ENCODE data around the gene AP3D1.

The AP3D1 gene

GRCh38 chr19:2191456-2192310 lies 40.3 kb upstream of the AP3D1 start:
- TF ChIP-seq MYC (IDR thresholded peaks at IDR 0.05; ENCODE audit: low read depth, low read length), result no peak
- no peak for TF ChIP-seq POLR2A (IDR thresholded peaks at IDR 0.05; ENCODE audit: extremely low read depth, insufficient read length)
- no peak for TF ChIP-seq CTCF (IDR thresholded peaks at IDR 0.05; ENCODE audit: low read depth, low read length)
- TF ChIP-seq MAX (IDR thresholded peaks at IDR 0.05; ENCODE audit: low read depth, low read length), result no peak
- no peak for DNase-seq (ENCODE audit: low read depth)
- H3K4me3 ChIP-seq (ENCODE audit: low read depth, low read length), result no peak overlapping the region

GRCh38 chr19:2190848-2191455 lies 39.6 kb upstream of the AP3D1 start:
- H3K4me3 ChIP-seq (ENCODE audit: low read depth, low read length), result no peak overlapping the region
- TF ChIP-seq MYC (IDR thresholded peaks at IDR 0.05; ENCODE audit: low read depth, low read length), result no peak
- TF ChIP-seq CTCF (IDR thresholded peaks at IDR 0.05; ENCODE audit: low read depth, low read length), result no peak
- TF ChIP-seq POLR2A (IDR thresholded peaks at IDR 0.05; ENCODE audit: extremely low read depth, insufficient read length), result no peak
- no peak for TF ChIP-seq MAX (IDR thresholded peaks at IDR 0.05; ENCODE audit: low read depth, low read length)
- DNase-seq (ENCODE audit: low read depth), result no peak

GRCh38 chr19:2189880-2190279 lies 38.5 kb upstream of the AP3D1 start:
- H3K4me3 ChIP-seq (ENCODE audit: low read depth, low read length), result no peak overlapping the region
- TF ChIP-seq MAX (IDR thresholded peaks at IDR 0.05; ENCODE audit: low read depth, low read length) (no peak), POLR2A (IDR thresholded peaks at IDR 0.05; ENCODE audit: extremely low read depth, insufficient read length) (no peak), CTCF (IDR thresholded peaks at IDR 0.05; ENCODE audit: low read depth, low read length) (no peak), MYC (IDR thresholded peaks at IDR 0.05; ENCODE audit: low read depth, low read length) (no peak)

GRCh38 chr19:2188708-2189385 lies 37.5 kb upstream of the AP3D1 start:
- TF ChIP-seq POLR2A (IDR thresholded peaks at IDR 0.05; ENCODE audit: extremely low read depth, insufficient read length) (no peak), MAX (IDR thresholded peaks at IDR 0.05; ENCODE audit: low read depth, low read length) (no peak), CTCF (IDR thresholded peaks at IDR 0.05; ENCODE audit: low read depth, low read length) (no peak), MYC (IDR thresholded peaks at IDR 0.05; ENCODE audit: low read depth, low read length) (no peak)
- DNase-seq (ENCODE audit: low read depth), result no peak
- H3K4me3 ChIP-seq (ENCODE audit: low read depth, low read length), result no peak overlapping the region

More at GRCh38 chr19:2189880-2190279, 38.5 kb upstream of the AP3D1 start:
- DNase-seq (ENCODE audit: low read depth), result no peak

GRCh38 chr19:2187159-2187558 lies 35.8 kb upstream of the AP3D1 start:
- no peak for TF ChIP-seq MAX (IDR thresholded peaks at IDR 0.05; ENCODE audit: low read depth, low read length)
- no peak for TF ChIP-seq POLR2A (IDR thresholded peaks at IDR 0.05; ENCODE audit: extremely low read depth, insufficient read length)
- no peak for DNase-seq (ENCODE audit: low read depth)
- H3K4me3 ChIP-seq (ENCODE audit: low read depth, low read length), result no peak overlapping the region
